HG02840 (cell line): ENCODE data around the gene GALNT5.

ENCODE experiments used
- ATAC-seq: cut with Tn5 transposase; IDR thresholded peaks from one replicate; pipeline ENCODE4 v1.9.1; 2021; ENCODE audit warnings: mild to moderate bottlenecking, moderate library complexity, moderate number of reproducible peaks; ENCODE audit not compliant: unreplicated experiment, low FRiP score

GALNT5 gene

DNA sequence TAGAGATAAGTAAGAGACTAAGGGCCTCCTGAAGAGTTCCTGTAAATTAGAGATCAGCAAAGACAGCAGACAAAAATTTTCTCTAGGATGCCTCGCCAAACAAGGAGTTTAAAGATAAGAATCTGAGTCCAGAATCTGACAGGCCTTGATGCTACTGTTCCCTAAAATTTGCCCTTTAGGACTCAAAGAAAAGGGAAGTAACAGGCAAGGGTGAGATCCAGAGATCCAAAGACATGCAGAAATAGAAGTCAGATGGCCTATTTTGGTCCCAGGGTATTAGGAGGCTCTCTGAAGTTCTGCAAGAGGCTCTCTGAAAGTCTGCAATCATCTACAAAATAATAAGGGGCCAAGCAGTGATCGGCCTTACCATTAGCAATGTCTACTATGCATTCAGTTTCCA lies 33.0 kb downstream of the GALNT5 start:
- no peak for ATAC-seq

DNA sequence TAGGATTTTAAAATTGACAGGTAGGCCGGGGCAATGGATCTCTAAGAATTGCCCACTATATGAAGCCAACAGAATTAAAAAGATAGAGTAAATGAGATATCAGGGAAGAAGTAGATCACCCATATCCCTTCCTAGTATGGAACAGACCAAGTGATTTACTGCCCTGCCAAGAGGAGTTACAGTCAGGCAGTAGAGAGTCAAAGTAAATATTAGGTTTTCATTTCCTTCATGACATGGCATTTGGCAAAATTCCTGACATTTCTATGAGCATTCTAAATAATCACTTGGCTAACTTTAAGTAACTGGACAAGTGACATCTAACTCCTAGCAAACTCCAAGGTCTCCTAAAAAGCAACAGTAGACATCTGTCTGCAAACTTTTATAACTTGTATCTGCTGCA lies 33.5 kb downstream of the GALNT5 start:
- no peak for ATAC-seq

DNA sequence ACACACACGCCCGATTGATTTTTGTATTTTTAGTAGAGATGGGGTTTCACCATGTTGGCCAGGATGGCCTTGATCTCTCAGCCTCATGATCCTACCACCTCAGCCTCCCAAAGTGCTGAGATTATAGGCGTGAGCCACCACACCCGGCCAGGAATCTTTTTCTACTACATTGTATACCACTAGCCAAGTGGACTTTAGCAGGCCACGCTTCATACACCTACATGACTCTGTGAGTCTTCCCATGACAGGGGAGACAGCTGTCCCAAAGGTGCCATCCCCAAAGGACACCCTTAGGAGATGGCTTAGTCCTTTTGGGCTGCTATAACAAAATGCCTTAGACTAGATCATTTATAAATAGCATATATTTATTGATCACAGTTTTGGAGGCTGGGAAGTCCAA lies 35.3 kb downstream of the GALNT5 start:
- no peak for ATAC-seq

DNA sequence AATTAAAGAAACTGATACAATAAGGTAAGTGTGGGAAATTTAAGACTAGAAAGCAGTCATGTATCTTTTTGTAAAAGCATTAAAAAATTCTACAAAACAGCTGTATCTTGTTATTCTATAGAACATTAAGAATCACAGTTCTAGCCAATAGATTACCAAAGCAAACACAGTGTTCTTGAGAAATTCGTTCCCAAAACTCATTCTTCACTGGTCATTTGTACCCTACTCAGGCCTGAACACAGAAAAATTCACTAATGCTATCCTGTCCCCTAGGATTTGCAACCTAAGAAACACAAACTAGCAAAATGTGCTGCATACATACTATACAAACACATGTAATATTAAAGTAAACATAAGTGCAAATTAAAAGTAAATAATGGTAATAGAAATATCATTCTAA lies 39.0 kb downstream of the GALNT5 start:
- ATAC-seq = no peak

DNA sequence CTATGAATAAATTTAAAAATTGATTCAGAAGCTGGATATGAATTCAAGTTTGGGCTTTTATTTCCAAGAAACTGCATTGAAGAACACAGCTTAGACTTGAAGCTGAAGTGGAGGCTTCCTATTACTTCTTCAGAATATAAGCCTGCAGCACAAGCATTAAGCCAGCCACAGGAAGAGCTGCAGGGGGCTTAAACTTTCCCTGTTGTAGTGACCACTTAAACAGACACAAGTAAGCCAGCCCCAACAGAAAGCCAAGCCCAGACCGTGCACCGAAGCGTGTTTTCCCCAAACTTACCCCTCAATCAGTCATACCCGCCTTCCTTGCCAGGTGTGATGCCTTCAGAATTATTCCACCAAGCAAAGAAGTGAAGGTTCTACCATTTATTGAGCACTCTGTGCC lies 39.5 kb downstream of the GALNT5 start:
- no peak for ATAC-seq

DNA sequence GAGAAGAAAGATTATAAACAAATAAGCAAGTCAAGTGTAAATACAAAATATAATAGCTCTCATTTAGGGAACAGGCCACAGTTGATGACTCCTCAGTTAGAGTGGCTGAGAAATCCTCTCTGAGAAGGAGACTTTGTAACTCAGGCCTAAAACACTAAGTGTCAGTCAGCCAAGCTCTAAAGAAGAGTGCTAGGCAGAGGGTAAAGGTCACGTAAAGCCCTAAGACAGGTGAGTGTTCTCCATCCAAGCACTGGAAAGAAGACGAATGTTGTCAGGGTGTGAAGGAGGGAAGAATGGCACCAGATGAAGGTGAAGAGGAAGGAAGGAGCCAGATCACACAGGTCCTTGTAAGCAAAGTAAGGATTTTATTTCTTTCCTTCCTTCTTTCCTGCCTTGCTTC lies 43.8 kb downstream of the GALNT5 start:
- ATAC-seq = no peak

DNA sequence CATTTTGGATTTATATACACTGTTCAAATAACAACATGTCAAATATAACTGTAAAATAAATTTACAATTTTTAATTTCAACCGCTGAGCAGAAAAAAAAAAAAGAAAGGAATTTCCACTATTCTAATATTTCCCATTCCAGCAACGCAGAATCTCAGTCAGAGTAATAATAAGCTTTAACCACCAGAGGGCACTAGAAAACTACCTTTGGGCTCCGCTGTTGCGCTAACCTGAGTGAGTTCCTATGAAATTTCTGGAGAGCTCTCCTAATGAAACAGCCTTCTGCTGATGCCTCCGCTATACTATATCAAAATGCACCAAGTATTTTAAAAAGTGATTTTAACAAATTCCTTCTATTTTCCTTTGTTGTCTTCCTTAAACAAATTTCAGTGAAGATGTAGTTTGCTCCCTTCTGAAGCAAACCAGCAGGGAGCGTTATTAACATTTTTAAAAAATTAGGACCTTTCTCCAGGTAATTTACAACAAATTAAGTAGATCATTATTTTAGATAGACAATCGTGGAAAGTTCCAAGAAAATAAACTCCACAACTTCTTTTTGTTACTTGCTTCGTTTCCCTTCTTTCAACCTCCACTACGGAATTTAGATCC lies 45.1 kb downstream of the GALNT5 start:
- peak; percentile 70 for ATAC-seq

DNA sequence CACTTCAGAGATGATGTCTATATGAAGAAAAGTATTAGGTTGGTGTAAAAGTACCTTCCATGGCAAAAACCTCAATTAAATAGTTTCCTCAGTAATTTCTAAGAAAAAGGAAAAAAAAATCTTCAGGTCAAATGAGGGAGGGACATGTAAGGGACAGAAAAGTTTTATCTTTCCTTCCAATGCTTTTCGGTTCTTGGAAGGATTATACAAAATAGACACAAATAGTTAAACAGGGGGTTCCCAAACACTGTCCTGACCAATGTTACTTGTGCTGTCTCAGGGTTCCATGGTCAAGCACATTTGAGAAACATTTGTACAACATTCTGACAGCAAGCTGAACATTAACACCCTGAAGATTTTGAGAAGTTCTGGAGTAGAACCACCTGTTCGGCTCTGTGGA lies 46.1 kb downstream of the GALNT5 start:
- ATAC-seq = no peak

DNA sequence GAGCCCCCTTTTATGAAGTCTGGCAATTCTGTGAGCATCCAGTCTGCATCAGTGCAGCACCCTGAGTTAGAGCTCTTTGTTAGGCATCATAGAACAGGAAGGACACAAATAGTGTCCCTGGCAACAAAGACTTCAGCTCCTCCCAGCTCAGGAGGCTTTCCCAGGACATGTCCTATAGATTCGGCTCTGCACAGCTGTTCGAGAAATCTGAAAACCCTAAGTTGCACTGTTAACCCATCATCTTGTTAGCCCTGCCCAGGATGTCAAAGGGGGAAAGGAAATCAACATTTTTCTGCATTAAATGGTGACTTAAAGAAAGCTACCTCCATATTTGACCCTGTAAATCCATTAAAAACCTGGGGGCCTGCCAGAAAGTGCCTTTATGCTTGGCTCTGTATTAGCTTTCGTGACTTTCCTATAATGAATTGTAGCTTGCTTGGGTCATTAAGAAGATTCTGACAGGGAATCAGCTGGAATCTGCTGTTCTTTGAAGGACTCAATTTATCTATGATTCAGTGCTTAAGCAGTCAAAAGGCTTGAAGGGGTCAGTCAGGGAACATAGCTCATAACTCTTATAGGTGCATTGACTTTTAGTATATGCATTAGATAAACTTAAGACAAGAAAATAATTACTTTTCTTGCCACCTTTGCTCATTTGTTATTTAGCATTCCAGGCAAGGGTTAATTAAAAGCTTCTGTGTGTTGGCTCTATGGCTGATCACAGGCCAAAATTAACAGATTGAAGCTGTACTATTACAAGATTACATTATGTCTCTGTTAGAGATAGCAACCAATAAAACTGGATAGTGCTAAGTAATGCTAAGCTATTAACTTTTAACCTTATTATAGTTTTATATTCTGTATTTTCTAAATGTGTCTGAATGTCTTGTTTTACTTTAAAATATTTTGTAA lies 47.6 kb downstream of the GALNT5 start:
- no peak for ATAC-seq

DNA sequence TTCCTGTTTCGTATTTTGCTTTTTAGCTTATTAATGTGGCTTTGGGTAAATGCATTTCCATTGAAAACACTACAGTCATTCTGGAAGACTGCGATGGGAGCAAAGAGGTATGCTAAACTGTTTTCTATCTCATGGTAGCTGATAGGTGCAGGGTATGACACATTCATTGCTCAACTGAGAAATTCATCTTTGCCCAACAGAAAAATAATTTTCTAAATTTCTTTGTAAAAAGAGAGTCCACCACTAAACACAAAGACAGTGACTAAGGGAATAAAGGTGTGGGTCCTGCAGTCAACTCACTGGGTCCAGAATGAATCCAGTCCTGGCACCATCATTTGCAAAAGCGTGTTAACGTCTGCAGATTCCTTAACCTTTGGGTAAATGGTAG lies 48.2 kb downstream of the GALNT5 start:
- ATAC-seq = no peak

DNA sequence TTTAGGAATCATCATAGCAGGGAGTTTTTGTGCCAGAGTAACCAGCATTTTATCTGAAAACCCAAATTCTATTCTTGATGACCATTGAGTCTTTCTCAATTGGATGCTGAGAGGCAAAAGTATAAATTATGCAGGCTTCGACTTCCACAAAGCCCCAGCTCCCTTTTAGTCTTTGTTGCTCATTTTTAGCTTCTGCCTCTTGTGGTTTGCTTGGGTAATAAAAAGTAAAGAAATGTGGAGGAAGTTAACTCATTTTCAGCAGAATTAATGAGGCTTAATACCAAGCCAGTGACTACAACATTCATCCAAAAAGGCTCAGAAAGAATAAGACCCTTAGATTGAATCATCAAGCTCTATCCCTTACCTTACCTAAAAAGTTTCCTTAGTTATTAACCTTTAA lies 49.5 kb downstream of the GALNT5 start:
- ATAC-seq = no peak

DNA sequence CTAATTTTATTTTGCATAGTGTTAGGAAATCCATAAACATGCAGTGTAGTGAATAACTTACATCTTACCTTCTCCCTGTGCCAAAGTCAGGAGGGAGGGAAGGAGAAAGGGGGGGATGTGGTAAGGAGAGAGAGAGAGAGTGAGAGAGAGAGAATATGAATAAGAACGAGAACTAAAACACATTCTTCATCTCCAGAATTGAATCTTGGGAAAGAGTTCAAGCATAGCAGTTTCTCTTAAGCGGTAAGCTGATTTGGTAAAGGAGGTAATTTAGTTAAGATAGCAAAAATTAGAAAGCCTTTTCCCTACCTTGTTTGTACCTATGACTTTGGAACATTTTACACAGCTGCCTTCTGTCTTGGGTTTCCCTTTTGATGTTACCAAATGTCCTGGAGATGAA lies 52.4 kb downstream of the GALNT5 start:
- no peak for ATAC-seq

DNA sequence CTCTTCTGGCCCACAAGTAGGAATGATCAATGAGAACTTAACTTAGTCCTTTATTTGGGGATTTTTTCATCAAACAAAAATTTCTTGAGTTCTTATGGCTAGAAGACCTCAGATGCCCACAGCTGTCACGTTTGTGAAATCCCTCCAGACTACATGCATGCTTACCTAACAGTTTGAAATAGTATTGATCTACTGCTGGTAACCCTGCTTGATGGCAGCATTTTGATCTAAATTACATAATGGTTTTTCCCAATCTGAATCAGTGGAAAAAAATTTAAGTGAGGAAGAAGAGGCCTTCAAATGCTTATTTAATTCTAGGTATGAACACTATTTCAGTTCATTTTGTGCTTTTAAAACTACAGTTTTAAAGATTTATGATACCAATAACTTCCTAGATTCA lies 54.2 kb downstream of the GALNT5 start:
- no peak for ATAC-seq

DNA sequence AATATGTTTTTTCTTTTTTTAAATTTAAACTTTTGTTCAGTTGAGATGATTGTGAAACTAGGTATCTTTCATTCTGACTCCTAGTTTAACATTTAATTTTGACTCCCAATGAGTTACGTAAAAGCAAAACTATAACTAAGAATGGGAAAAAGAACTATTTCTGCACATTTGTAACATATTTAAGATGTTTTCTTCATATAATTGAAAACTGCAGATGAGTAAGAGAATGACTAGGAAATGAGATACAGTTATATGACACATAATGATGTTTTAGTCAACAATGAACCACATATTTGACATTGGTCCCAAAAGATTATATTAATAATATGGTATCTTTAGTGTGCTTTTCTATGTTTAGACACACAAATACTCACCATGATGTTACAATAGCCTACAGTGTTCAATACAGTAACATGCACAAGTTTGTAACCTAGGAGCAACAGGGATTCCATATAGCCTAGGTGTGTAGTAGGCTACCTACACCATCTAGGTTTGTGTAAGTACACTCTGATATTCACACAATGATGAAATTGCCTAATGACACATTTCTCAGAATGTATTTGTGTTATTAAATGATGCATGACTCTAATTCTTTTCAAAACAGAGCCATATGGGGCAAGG lies 55.5 kb downstream of the GALNT5 start:
- ATAC-seq = peak; percentile 67

DNA sequence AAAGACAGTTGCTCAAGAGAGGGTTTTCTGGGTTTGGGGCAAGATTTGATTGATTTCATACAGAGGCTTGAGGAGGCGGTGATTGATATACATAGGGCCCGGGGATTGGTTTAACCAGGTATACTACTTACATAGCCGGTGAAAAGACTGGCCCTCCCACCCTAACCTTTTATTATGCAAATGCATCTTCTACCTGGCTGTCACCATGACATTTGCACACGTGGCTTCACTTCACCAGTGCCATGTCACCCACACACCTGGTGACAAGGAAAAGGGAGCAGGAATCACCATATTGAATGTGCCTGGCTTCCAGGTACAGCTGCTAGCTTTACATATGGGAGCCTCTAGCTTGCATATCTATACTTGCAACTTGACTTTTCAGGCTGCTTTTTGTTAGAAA lies 58.4 kb downstream of the GALNT5 start:
- ATAC-seq = no peak

DNA sequence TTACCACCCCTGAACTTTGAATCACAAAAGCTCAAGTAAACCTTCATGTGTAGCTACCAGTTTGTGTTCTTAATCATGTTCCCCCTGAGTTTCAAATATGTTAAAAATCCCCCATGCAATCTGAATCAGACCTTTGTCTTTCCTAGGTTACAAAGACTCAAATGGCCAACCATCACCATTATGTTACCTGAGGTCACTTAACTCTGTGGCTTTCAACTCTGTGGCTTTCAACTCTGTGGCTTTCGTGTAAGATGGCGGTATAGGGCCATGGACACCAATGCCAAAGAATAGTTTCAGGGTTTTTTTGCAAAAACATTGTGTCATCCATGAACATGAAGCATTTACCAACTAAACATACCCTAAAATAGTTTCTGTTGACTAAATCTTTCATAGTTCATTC lies 61.4 kb downstream of the GALNT5 start:
- no peak for ATAC-seq

DNA sequence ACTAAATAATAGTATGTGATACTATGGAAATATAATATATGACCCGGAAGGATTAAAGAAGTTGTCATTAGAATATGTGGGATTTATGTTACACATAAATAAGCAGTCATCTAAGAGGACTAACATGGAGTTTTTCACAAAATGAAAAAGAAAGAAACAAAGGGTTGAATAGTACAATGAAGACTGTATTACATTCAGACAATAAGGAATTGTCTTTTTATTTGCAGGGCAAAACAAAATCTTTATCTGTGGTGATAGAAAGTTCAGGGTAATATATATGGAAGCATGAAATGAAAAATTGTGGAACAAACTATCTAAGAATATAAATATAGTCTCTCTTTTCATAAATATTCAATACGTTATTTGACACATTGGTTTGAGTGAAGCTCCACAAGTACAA lies 62.3 kb downstream of the GALNT5 start:
- ATAC-seq = no peak

DNA sequence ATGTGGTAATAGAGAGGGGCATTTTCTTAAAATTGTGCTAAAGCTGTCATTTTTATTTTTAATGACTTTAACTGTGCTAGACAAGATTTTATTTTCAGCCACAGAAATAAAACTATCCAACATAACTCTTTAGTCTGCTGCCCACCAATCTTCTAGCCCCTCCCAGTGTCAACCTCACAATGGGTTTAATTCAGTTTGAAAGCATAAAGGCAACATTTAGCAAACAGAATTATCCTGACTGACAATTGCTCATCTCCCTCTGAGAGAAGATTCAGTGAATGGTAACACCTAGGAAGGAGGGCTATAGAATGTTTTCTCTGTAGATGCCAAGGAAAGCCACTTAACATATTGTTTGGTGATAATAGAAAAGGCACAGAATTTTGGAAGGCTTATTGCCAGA lies 62.9 kb downstream of the GALNT5 start:
- no peak for ATAC-seq

DNA sequence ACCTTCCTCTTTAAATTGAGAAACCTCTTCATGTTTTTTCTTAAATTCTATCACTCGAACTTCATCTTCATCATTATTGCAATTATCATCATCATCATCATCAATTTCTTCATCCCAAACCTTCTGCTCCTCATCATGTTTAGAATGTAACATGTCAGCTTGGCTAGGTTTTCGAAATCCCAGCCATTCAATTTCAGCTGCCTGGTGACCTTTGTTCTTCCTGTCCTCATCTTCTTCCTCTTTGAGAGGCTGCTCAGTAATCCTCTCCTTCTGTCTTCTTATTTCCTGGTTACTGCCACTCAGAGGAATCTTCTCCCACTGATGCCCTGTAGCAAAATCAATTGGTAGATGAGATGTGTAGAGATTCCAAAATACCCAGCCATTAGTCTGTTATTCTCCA lies 64.0 kb downstream of the GALNT5 start:
- no peak for ATAC-seq

DNA sequence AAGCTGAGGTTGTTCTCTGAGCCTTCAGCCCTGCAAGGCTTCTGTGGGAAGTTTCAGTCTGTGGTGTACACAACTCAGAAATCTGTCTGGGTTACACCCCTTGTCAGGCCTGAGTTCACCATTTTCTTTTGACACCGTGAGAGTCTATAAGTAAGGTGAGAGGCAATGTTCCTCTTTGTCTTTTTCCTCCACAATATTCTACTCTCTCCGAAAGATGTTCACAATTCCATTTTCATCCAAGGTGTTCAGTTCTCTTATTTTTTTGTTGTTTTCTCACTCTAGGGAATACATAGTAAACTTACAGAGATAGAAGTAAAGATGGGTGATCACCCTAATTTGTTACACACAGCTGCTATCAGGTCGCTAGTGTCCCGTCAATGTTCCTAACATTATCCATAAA lies 64.9 kb downstream of the GALNT5 start:
- no peak for ATAC-seq

DNA sequence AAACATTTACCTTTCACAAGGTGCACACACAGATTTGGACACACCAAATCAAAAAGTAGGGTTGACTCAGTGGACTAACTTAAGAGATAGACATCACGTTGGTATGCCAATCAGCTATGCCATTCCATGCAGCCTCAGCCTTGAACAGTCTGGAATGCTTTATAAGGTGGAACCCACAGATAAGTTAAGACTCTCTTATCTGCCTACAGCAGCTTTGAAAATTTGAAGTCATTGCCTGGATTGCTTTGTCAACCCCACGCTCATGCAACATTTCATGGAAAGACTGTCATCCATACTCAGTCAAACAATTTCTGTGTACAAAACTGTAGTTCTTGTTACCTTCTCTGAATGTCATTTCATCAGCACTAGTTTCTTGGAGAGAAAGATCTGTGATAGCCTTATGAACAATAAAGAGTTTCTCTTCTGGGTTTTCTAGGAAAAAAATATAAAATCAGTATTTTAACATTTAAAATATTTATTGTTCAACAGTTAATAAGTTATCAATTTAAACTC lies 66.9 kb downstream of the GALNT5 start:
- ATAC-seq = no peak

DNA sequence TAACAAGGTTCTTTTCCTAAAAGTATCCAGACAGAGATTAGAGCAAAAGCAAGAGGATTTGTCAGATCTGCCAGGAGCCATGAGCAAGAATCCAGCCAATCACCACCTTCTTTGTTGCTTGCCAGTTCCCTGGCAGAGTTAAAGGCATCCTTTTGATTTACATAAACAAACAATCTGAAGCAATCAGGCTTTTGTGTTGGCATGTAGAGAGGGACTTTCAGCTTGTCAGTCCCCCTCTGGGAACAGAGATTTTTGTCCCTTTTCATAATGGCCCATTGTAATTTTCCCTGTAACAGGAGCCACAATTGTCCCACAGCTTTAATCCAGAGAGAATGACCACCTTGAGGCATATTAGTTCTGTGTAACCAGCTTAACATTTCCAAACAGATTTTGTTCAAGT lies 68.3 kb downstream of the GALNT5 start, which contains the start of gene ERMN:
ERMN (minus strand) TSS at position 39 of the 400 bp plus-strand sequence. CDS start 182 bp downstream, outside the sequence.
- ATAC-seq = no peak
